ENCODE data around the gene NDUFAF3. TPM values are rescaled to one million over a fixed set of nuclear protein-coding genes. Genes with fewer than 3 reads are reported as not detected.

Gene NDUFAF3
- total and polyA plus RNA-seq, 2 donors (not counting 1 experiment from before 2014, with no cell fraction given): 61.0 to 67.5 TPM

DNA sequence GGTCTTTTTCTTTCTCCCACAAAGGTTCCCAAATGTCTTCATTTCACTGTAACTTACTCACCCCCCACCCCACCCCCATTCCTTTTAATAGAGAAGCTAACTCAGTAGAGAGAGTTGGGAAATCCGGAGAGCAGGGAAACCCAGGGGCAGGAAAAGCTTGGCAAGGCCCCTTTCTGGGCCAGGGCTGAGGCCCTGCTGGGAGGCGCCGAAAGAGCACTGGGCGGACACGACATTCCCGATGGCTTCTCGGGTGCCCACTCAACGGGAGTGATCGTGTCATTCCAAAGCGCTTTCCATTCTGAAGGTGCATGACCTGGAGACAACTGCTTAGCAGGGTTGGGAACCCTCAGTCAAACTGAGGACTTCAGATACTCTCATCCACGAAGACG lies 2.0 kb upstream of the NDUFAF3 start:
- CTCF ChIA-PET: interaction anchor here (0.5 to 3.7 kb wide), 7 partner anchors 8 to 215 kb away, joined by 3 to 52 read pairs (median 4); partner anchors contain the start of genes ARIH2, IMPDH2, P4HTM and WDR6
- peak overlapping the region; percentile 97 for H3K27ac Mint-ChIP-seq
- Histone ChIP-seq H2AFZ (ENCODE audit: insufficient read depth, low read depth, low read length, poor library complexity, severe bottlenecking) (peak overlapping the region; percentile 89), H3K4me2 (replicated peaks; ENCODE audit: low read depth, low read length, poor library complexity, severe bottlenecking) (peak overlapping the region; percentile 98), H4K20me1 (ENCODE audit: control insufficient read depth, insufficient read depth, low read length, poor library complexity, severe bottlenecking) (peaks cover 10% of the 10 kb centered on the region), H3K9me3 (ENCODE audit: control extremely low read depth in 1 of 3, control insufficient read depth in 2 of 3, insufficient read depth in 1 of 3, low read length in 2 of 3) (no peaks in the 10 kb centered on the region), H3K36me3 (replicated peaks in 1 of 2; ENCODE audit: control extremely low read depth in 1 of 2, control insufficient read depth in 1 of 2, extremely low read depth in 1 of 2, insufficient read depth in 2 of 2, low read length in 1 of 2) (peaks cover 1 to 33% of the 10 kb centered on the region in 2 experiments), H3K27me3 (replicated peaks in 1 of 4; ENCODE audit: control extremely low read depth in 1 of 4, control insufficient read depth in 3 of 4, insufficient read depth in 4 of 4, low read length in 3 of 4) (no peaks in the 10 kb centered on the region), H3K4me1 (ENCODE audit: control insufficient read depth in 2 of 2, insufficient read depth in 2 of 2, low read length in 2 of 2) (peaks cover 33 to 47% of the 10 kb centered on the region in 2 donors), H3K27ac (ENCODE audit: low read length in 2 of 2) (peak overlapping the region; percentile 96 to 98), H3K4me3 (ENCODE audit: control extremely low read depth in 1 of 5, extremely low read depth in 1 of 5, insufficient read depth in 1 of 5, low read depth in 2 of 5, low read length in 4 of 5) (peak overlapping the region in 4 of 5 experiments; percentile 88 to 92 (median 90)), H3K79me2 (ENCODE audit: control insufficient read depth, insufficient read depth, low read length) (peaks cover 40% of the 10 kb centered on the region), H3K9ac (ENCODE audit: low read length) (peak overlapping the region; percentile 98)
- H3K27me3 Mint-ChIP-seq: no peaks in the 10 kb centered on the region
- no peak for ATAC-seq (ENCODE audit: low read depth)
- DNase-seq: no peak
- TF ChIP-seq EZH2 (IDR thresholded peaks at IDR 0.05; ENCODE audit: borderline replicate concordance, insufficient read depth, low read depth, low read length, poor library complexity, severe bottlenecking): no peak
- H3K4me1 Mint-ChIP-seq: peaks cover 51% of the 10 kb centered on the region
- intact Hi-C loops (cut with micrococcal nuclease): loop anchor here (2.0 to 10.0 kb wide), 4 partner anchors 101 to 463 kb away; partner anchors contain the start of genes ARIH2, DAG1, IP6K2 and PFKFB4
- H3K9me3 Mint-ChIP-seq (ENCODE audit: insufficient read depth): no peaks in the 10 kb centered on the region
- H3K4me3 Mint-ChIP-seq: peak overlapping the region; percentile 96
- WGBS (ENCODE audit: insufficient coverage): 34% methylated on average over 12 of the region's 12 CpGs
- POLR2A ChIA-PET: interaction anchor here (1.4 to 6.4 kb wide), 6 partner anchors 8 to 74 kb away, joined by 4 to 116 read pairs (median 11); partner anchors contain the start of genes IMPDH2, QRICH1 and WDR6

DNA sequence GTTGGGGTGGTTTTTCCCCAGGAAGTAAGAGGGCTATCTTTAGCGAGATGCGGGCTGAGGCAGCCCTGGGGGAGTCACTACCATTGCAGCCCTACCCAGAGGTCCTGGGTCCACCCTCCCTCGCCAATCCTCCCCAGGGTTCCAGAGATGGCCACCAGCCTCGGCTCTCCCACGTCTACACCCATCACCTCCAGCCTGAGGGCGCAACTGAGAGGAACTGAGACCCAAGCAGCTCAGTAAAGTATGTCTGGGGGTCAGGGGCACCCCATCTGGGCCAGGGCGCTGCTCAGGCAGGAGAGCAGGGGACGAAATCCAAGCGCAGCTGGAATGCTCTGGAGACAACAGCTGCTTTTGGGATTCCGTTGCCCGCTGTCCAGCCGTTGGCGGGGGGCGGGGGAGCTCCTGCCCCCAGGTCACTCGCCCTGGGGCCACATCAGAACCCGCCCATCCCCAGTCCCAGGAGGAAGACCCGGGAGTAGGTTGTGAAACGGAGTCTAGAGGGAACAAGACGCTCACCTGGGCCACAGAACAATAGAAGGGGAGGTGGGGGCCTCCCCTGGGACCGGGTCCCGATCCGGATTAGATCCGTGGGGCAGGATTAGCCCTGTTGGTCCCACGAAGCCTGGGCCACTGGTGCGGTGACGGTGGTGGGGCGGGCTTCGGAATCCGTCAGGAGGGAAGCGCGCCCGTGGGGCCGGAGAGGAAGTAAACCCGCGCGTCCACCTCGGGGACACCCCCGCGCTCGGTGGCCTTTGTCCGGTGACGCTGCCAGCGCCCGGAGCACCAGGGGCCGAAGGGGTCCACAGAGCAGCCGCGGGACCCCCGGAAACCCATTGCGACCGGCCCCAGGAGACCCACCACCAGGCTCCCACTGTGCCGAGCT lies 1.4 kb upstream of the NDUFAF3 start:
- H3K9me3 Mint-ChIP-seq (ENCODE audit: insufficient read depth): no peaks in the 10 kb centered on the region
- DNase-seq: peak; percentile 60
- no peak for TF ChIP-seq EZH2 (IDR thresholded peaks at IDR 0.05; ENCODE audit: borderline replicate concordance, insufficient read depth, low read depth, low read length, poor library complexity, severe bottlenecking)
- TF ChIP-seq, protein P1, sequence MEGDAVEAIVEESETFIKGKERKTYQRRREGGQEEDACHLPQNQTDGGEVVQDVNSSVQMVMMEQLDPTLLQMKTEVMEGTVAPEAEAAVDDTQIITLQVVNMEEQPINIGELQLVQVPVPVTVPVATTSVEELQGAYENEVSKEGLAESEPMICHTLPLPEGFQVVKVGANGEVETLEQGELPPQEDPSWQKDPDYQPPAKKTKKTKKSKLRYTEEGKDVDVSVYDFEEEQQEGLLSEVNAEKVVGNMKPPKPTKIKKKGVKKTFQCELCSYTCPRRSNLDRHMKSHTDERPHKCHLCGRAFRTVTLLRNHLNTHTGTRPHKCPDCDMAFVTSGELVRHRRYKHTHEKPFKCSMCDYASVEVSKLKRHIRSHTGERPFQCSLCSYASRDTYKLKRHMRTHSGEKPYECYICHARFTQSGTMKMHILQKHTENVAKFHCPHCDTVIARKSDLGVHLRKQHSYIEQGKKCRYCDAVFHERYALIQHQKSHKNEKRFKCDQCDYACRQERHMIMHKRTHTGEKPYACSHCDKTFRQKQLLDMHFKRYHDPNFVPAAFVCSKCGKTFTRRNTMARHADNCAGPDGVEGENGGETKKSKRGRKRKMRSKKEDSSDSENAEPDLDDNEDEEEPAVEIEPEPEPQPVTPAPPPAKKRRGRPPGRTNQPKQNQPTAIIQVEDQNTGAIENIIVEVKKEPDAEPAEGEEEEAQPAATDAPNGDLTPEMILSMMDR (IDR thresholded peaks at IDR 0.05): no peak
- Histone ChIP-seq H3K4me1 (ENCODE audit: control insufficient read depth in 2 of 2, insufficient read depth in 2 of 2, low read length in 2 of 2) (peaks cover 34 to 53% of the 10 kb centered on the region in 2 donors), H3K9me3 (ENCODE audit: control extremely low read depth in 1 of 3, control insufficient read depth in 2 of 3, insufficient read depth in 1 of 3, low read length in 2 of 3) (no peaks in the 10 kb centered on the region), H3K36me3 (replicated peaks in 1 of 2; ENCODE audit: control extremely low read depth in 1 of 2, control insufficient read depth in 1 of 2, extremely low read depth in 1 of 2, insufficient read depth in 2 of 2, low read length in 1 of 2) (peaks cover 1 to 33% of the 10 kb centered on the region in 2 experiments), H3K27ac (ENCODE audit: low read length in 2 of 2) (peak overlapping the region; percentile 96 to 98), H4K20me1 (ENCODE audit: control insufficient read depth, insufficient read depth, low read length, poor library complexity, severe bottlenecking) (peaks cover 10% of the 10 kb centered on the region), H2AFZ (ENCODE audit: insufficient read depth, low read depth, low read length, poor library complexity, severe bottlenecking) (peak overlapping the region; percentile 89), H3K27me3 (replicated peaks in 1 of 4; ENCODE audit: control extremely low read depth in 1 of 4, control insufficient read depth in 3 of 4, insufficient read depth in 4 of 4, low read length in 3 of 4) (no peaks in the 10 kb centered on the region), H3K4me3 (ENCODE audit: control extremely low read depth in 1 of 5, extremely low read depth in 1 of 5, insufficient read depth in 1 of 5, low read depth in 2 of 5, low read length in 4 of 5) (peak overlapping the region; percentile 66 to 92 (median 89)), H3K4me2 (replicated peaks; ENCODE audit: low read depth, low read length, poor library complexity, severe bottlenecking) (peak overlapping the region; percentile 98), H3K9ac (ENCODE audit: low read length) (peak overlapping the region; percentile 98), H3K79me2 (ENCODE audit: control insufficient read depth, insufficient read depth, low read length) (peaks cover 44% of the 10 kb centered on the region)
- H3K27ac Mint-ChIP-seq: peak overlapping the region; percentile 97
- peak; percentile 2 for ATAC-seq (ENCODE audit: low read depth)
- under 1% methylated on average over 47 of the region's 51 CpGs for WGBS (ENCODE audit: insufficient coverage)
- intact Hi-C loops (cut with micrococcal nuclease): loop anchor here (1.0 to 10.0 kb wide), 8 partner anchors 9 to 463 kb away; partner anchors contain the start of genes ARIH2, DAG1, IMPDH2 and IP6K2
- ChIA-PET POLR2A (interaction anchor here (0.6 to 6.4 kb wide), 11 partner anchors 8 to 1345 kb away, joined by 3 to 116 read pairs (median 8); partner anchors contain the start of genes ARIH2, IMPDH2, QRICH1 and USP19), CTCF (interaction anchor here (0.5 to 3.7 kb wide), 11 partner anchors 9 to 214 kb away, joined by 3 to 52 read pairs (median 4); partner anchors contain the start of genes ARIH2, IMPDH2, P4HTM and WDR6)
- H3K4me3 Mint-ChIP-seq: peak overlapping the region; percentile 96
- H3K27me3 Mint-ChIP-seq: no peaks in the 10 kb centered on the region
- peaks cover 58% of the 10 kb centered on the region for H3K4me1 Mint-ChIP-seq
